BE2C (cell line): ENCODE measurements around the gene ECD.

Experiments used
- DNase-seq: peaks from one replicate; pipeline ENCODE4 v3.0.0-alpha.2; 2020
- H3K27me3 ChIP-seq: fragments of 250-450 bp; sonication (Bioruptor Pico); 2 replicates; pipeline ENCODE4 v1.5.1; 2020; ENCODE audit warnings: mild to moderate bottlenecking
- H3K36me3 ChIP-seq: fragments of 250-450 bp; sonication (Bioruptor Pico); 2 replicates; pipeline ENCODE4 v1.5.1; 2020; ENCODE audit warnings: mild to moderate bottlenecking
- H3K4me1 ChIP-seq: fragments of 250-450 bp; sonication (Bioruptor Pico); 2 replicates; pipeline ENCODE4 v1.5.1; 2020
- H3K4me3 ChIP-seq: 2 replicates; pipeline ENCODE4 v1.5.1; 2011; ENCODE audit warnings: low read depth, low read length
- H3K9me3 ChIP-seq: fragments of 250-450 bp; sonication (Bioruptor Pico); 2 replicates; pipeline ENCODE4 v1.5.1; 2020
- TF ChIP-seq, protein P1 (sequence below): IDR thresholded peaks from 2 replicates; pipeline ENCODE4 v1.5.1; 2012; ENCODE audit warnings: mild to moderate bottlenecking, low read depth, low read length

ECD gene

DNA sequence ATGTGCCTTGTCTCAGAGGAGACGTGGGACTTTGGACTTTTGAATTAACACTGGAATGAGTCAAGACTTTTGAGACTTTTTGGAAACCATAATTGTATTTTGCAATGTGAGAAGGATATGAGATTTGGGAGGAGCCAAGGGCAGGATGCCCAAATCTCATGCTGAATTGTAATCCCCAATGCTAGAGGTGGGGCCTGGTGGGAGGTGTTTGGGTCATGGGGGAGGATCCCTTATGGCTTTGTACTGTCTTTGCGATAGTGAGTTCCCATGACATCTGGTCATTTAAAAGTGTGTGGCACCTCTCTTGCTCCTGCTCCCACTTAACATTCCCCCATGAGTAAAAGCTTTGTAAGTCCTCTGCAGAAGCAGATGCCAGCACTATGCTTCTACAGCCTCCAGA, 40.1 kb upstream of the ECD start:
- DNase-seq, result no peak
- Histone ChIP-seq H3K27me3 (no peaks in the 10 kb centered on the region), H3K4me1 (no peaks in the 10 kb centered on the region), H3K9me3 (no peaks in the 10 kb centered on the region), H3K36me3 (no peaks in the 10 kb centered on the region), H3K4me3 (no peak overlapping the region)
- TF ChIP-seq, protein P1, sequence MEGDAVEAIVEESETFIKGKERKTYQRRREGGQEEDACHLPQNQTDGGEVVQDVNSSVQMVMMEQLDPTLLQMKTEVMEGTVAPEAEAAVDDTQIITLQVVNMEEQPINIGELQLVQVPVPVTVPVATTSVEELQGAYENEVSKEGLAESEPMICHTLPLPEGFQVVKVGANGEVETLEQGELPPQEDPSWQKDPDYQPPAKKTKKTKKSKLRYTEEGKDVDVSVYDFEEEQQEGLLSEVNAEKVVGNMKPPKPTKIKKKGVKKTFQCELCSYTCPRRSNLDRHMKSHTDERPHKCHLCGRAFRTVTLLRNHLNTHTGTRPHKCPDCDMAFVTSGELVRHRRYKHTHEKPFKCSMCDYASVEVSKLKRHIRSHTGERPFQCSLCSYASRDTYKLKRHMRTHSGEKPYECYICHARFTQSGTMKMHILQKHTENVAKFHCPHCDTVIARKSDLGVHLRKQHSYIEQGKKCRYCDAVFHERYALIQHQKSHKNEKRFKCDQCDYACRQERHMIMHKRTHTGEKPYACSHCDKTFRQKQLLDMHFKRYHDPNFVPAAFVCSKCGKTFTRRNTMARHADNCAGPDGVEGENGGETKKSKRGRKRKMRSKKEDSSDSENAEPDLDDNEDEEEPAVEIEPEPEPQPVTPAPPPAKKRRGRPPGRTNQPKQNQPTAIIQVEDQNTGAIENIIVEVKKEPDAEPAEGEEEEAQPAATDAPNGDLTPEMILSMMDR, result no peak

DNA sequence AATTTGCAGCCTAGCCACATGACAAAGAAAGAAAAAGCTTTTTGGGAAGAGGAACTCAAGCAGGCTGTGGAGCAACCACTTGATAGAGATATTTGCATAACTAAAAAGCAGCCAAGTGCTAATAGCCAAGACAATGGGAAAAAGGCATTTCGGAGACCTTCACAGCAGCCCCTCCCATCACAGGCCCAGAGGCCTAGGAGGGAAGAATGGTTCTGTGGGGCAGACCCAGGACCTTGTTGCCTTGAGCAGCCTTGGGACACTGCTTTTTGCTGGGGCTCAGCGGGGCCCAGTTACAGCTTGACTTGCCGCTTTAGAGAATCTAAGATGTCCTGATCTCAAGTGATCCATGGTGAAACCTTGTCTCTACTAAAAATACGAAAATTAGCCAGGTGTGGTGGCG, 38.6 kb upstream of the ECD start:
- TF ChIP-seq, protein P1, result no peak
- no peaks in the 10 kb centered on the region for H3K9me3 ChIP-seq
- no peaks in the 10 kb centered on the region for H3K27me3 ChIP-seq
- H3K4me1 ChIP-seq, result no peaks in the 10 kb centered on the region
- H3K4me3 ChIP-seq, result no peak overlapping the region
- no peak for DNase-seq
- H3K36me3 ChIP-seq, result no peaks in the 10 kb centered on the region

DNA sequence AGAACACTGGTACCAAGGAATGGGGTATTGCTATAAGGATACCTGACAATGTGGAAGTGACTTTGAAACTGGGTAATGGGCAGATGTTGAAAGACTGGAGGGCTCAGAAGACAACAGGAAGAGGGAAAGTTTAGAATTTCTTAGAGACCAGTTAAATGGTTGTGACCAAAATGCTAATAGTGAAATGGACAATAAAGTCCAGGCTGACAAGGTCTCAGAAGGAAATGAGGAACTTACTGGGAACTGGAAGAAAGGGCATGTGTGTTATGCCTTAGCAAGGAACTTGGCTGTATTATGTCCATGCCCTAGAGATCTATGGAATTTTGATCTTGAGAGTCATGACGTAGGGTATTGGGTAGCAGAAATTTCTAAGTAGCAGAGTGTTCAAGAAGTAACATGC, 38.1 kb upstream of the ECD start:
- no peaks in the 10 kb centered on the region for H3K4me1 ChIP-seq
- no peak for DNase-seq
- H3K4me3 ChIP-seq, result no peak overlapping the region
- H3K27me3 ChIP-seq, result no peaks in the 10 kb centered on the region
- TF ChIP-seq, protein P1, result no peak
- no peaks in the 10 kb centered on the region for H3K36me3 ChIP-seq
- H3K9me3 ChIP-seq, result no peaks in the 10 kb centered on the region

DNA sequence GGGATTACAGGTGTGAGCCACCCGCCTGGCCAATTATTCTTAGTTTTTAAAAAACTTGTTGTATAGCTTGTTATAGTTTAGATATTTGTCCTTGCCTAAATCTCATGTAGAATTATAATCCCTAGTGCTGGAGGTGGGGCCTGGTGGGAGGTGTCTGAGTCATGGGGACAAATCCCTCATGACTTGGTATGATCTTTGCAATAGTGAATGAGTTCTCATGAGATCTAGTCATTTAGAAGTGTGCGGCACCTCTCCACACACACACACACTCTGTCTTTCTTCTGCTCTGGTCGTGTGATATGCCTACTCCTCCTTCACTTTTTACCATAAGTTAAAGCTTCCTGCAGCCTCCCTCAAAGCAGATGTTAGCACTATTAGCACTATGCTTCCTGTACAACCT, 37.3 kb upstream of the ECD start:
- H3K4me3 ChIP-seq, result no peak overlapping the region
- TF ChIP-seq, protein P1, result no peak
- no peaks in the 10 kb centered on the region for H3K36me3 ChIP-seq
- DNase-seq, result no peak
- H3K9me3 ChIP-seq, result no peaks in the 10 kb centered on the region
- no peaks in the 10 kb centered on the region for H3K27me3 ChIP-seq
- H3K4me1 ChIP-seq, result no peaks in the 10 kb centered on the region

DNA sequence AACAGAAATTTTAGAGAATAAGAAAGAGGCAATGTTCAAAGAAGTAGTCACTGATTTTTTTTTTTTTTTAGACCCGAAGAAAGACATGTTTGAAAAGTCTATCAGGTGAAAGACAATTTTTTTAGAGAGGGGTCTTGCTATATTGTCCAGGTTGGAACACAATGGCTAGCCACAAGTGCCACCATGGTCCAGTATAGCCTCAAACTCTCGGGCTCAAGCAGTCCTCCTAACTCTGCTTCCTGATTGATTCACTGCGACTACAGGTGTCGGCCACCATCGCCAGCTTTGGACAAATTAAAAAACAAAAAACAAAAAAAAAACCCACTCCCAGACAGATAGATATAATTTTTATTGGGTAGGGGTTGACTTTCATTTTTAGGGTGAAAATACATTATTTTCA, 22.4 kb upstream of the ECD start:
- TF ChIP-seq, protein P1, result no peak
- Histone ChIP-seq H3K4me1 (no peaks in the 10 kb centered on the region), H3K27me3 (no peaks in the 10 kb centered on the region), H3K36me3 (no peaks in the 10 kb centered on the region), H3K9me3 (no peaks in the 10 kb centered on the region), H3K4me3 (no peak overlapping the region)
- no peak for DNase-seq

DNA sequence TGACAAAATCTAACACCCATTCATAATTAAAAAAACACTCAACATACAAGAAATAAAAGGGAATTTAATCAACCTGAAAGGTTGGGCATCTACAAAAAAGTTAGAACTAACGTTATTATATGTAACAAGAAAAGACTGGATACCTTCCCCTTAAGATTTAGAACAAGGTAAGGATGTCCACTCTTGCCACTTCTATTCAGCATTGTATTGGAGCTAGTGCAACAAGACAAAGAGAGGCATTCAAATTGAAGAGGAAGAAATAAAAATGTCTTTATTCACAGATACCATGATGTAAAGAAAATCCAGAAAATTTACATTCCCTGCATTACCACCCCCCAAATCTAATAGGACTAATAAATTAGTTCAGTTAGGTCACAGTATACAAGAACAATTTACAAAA, 18.5 kb upstream of the ECD start:
- TF ChIP-seq, protein P1, result no peak
- DNase-seq, result no peak

More for the DNA sequence above, 18.5 kb upstream of the ECD start:
- Histone ChIP-seq H3K27me3 (no peaks in the 10 kb centered on the region), H3K36me3 (no peaks in the 10 kb centered on the region), H3K4me1 (no peaks in the 10 kb centered on the region), H3K9me3 (no peaks in the 10 kb centered on the region), H3K4me3 (no peak overlapping the region)
